HG03097 (cell line): ENCODE data around the gene ZNF780B.

ENCODE experiments used
- ATAC-seq: cut with Tn5 transposase; IDR thresholded peaks from one replicate; pipeline ENCODE4 v1.9.1; 2021; ENCODE audit not compliant: unreplicated experiment, low FRiP score

Gene ZNF780B

GRCh38 chr19:39983695-39984300 lies 72.2 kb downstream of the ZNF780B start:
- no peak for ATAC-seq

GRCh38 chr19:39982883-39983282 lies 73.1 kb downstream of the ZNF780B start:
- ATAC-seq = no peak
